HG02943 (cell line): ENCODE measurements around the gene TMEM255B.

Source experiments
- ATAC-seq: cut with Tn5 transposase; IDR thresholded peaks from one replicate; pipeline ENCODE4 v1.9.1; 2021; ENCODE audit warnings: mild to moderate bottlenecking, low read depth, moderate library complexity; ENCODE audit not compliant: unreplicated experiment

TMEM255B gene

GRCh38 chr13:113855012-113855921 lies 96.2 kb downstream of the TMEM255B start:
- no peak for ATAC-seq

- no peak for ATAC-seq
Measured at GRCh38 chr13:113855931-113856715, 97.1 kb downstream of the TMEM255B start.

- ATAC-seq = no peak
Measured at GRCh38 chr13:113856716-113857065, 97.7 kb downstream of the TMEM255B start.

GRCh38 chr13:113857531-113858195 lies 98.6 kb downstream of the TMEM255B start:
- no peak for ATAC-seq

DNA sequence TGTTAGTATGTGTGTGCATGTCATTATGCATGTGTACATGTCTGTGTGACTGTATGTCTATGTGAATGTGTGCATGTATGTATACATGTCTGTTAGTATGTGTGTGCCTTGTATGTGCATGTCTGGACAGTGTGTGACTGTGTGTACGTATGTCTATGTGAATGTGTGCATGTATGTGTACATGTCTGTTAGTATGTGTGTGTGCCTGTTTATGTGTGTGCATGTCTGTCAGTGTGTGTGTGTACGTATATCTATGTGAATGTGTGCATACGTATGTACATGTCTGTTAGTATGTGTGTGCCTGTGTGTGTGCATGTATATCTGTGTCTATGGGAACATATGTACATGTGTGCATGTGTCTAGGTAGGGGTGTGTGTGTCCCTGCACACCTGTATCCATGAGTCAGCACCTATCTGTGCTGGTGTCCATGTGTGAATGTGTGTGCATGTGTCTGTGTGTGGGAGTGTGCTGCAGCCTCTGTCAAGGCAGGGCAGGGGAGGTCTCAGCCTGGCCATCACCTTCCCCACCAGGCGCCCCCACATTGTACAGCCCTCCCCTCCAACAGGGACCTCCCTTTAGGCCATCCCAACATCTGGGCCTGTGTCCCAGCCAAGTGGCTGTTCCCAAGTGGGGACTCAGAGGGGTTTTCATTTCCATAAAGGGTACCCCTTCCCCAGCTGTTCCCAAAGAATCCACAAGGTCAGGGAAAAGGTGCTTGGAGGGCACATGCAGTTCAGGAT lies 100.5 kb downstream of the TMEM255B start:
- ATAC-seq = no peak

DNA sequence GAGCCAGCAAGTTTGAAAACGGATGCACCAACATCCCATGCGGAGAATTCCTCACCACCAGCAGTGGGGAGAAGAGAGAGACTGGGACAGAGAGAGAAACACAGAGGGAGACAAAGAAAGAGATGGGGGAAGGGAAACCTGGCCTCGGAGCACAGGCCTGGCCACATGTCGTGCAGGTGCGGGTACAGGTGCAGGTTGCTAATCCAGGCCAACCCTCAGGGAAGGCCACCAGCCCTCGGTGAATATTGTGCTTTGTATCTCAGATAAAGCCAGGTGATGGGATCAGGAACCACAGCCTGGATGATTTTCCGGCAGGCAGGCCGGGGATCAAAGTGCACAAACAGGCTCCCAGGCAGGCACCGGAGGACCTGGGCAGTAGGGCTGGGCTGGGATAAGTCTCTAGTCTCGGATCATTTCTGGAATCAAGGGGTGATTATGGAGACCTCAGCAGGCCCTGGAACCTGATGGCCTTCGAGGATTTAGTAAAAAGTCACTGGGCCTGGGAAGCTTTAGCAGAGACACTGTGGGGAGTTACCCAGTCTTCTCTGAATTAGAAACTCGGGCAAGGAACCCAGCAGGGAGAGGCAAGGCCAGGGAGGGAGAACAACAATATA lies 101.1 kb downstream of the TMEM255B start:
- ATAC-seq = no peak

DNA sequence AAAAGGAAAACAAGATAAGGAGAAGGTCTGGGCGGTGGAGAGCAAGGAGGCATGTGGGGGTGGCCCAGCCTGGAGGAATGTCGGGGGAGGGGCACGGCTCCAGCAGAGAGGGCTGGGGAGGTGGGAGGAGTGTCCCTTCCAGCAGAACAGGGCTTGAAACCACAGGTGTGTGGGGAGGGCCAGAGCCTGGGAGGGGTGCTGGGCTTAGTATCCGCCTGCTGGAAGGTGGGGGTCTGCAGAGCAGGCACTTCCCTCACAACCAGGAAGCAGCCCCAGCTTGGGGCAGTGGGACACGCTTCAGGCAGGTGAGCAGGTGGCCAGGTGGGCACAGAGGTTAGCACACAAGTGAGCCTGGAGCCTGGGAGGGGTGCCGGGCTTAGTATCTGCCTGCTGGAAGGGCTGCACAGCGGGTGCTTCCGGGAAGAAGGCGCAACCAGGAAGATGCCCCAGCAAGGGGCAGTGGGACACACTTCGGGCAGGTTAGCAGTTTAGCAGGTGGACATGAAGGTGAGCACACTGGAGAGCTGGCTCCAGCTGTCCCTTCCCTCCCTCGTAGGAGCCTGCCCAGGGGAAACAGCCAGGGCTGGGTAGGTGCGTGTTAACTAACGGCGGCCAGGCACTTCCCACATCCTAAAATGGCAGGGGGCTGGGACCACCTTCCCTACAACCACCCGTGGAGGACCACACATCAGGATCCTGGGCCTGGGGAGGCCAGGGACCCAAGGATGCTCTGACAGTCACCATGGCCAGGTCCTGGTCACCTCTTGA lies 101.8 kb downstream of the TMEM255B start:
- no peak for ATAC-seq

DNA sequence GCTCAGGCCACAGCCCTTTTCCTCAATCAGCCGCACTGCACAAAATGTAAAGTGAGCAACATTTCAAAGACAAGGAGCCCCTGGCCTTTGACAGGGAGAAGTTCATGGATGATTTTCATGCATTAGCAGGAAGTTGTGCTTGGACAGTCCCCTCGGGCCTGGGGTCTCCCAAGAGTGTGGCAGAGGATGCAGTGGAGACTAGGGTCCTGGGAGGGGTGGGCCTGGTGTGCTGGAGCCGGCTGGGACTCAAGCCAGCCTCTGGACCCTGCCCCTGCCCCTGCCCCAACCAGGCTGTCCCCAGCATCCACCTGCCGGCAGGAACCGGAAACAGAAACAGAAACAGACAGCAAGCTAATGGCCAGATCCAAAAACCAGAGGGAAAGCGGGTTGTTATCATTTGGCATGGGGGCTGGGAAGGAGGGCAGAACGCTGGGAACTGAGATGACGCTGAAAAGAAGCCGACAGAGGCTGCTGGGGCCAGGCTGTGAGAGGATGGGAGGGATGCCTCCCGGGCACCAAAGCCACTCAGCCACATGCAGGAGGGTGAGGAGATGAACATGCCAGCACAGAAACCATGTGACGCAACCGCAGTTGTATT lies 102.5 kb downstream of the TMEM255B start:
- no peak for ATAC-seq

GRCh38 chr13:113862191-113862930 lies 103.3 kb downstream of the TMEM255B start:
- no peak for ATAC-seq

DNA sequence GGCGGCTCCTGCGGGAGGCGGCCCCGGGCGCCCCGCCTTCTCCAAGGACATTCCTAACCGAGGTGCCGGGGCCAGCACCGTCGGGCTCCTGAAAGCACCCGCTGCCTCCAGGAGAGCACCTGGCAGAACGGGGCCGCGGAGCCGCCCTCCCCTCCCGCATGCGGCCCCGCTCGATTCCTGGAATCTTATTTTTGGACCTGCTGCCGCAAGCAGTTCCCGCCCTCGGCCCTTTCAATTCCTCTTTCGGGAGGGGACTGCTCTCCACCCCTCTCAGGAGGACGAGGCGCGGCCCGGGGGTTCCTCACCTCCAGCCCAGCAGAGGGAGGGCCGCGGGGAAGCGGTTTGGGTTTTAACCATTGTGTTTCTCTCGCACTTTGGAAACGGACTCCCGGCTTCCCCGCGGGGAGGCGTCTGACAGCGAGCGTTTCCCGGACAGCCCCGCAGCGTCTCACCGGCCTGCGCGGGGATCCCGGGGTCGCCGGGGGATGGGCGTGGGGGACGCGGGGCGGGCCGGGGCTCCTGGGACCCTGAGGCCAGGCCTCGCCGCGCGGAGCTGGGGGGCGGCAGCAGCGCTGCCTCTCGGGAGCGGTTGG lies 104.0 kb downstream of the TMEM255B start:
- ATAC-seq = no peak

DNA sequence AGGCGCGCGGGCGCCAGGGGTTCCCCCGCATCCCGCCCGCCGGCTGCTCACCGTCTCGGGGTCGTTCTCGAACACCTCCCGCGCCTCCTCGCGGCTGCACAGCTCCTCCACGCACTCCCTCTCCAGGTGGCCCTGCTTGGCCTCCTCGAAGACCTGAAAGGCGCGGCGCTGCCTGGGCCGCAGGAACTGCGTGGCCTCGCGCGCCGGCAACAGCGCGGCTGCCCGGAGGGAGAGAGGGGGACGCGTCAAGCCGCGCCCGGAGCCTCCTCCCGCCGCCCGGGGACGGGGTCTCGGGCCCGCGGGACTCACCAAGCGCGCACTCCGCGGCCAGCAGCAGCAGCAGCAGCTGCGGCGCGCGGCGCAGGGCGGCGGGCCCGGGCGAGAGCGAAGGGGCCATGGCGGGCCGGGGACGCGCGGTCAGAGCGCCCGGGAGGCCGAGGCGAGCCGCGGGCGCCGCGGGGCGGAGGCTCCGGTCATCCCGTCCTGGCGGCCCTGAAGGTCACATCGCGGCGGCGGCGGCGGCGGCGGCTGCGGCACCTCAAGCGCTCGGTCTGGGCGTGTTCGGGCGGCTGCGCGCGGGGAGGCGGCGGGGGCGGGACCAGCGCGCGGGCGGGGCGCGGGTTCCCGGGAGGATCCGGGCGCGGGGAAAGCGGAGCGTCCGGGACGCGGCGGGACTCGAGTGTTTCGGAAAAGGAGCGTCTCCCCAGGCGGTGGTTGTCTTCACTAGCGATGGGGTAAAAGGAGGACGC lies 104.7 kb downstream of the TMEM255B start, which contains the start of gene GAS6:
TSS of gene GAS6 (minus strand) at position 553 of the 749 bp plus-strand sequence. CDS start at position 397, 156 bp downstream.
- no peak for ATAC-seq

GRCh38 chr13:113864273-113864890 lies 105.4 kb downstream of the TMEM255B start:
- no peak for ATAC-seq

- no peak for ATAC-seq
Measured at GRCh38 chr13:113865427-113865826, 106.4 kb downstream of the TMEM255B start.
